ENCODE measurements around the gene CMC2.

CMC2 gene

GRCh38 chr16:80972611-80973010 is 34.1 kb downstream of the CMC2 start:
- no peak for DNase-seq

- no peak for DNase-seq
Measured at GRCh38 chr16:80971819-80972218, 34.9 kb downstream of the CMC2 start.

GRCh38 chr16:80969114-80969484 is 37.6 kb downstream of the CMC2 start:
- DNase-seq: no peak

- no peak for DNase-seq
Measured at GRCh38 chr16:80968386-80969113, 38.1 kb downstream of the CMC2 start.

- no peak for DNase-seq
Measured at GRCh38 chr16:80966617-80967016, 40.1 kb downstream of the CMC2 start.

- DNase-seq: no peak
Measured at GRCh38 chr16:80964351-80964750, 42.3 kb downstream of the CMC2 start.

- no peak for DNase-seq
Measured at GRCh38 chr16:80962879-80963278, 43.8 kb downstream of the CMC2 start.

GRCh38 chr16:80958284-80958683 is 48.4 kb downstream of the CMC2 start:
- no peak for DNase-seq

- peak; percentile 48 for DNase-seq
Measured at GRCh38 chr16:80954985-80955384, 51.7 kb downstream of the CMC2 start.

- DNase-seq: no peak
Measured at GRCh38 chr16:80948886-80949493, 57.7 kb downstream of the CMC2 start.

GRCh38 chr16:80947708-80948625 is 58.7 kb downstream of the CMC2 start:
- DNase-seq: no peak

GRCh38 chr16:80947239-80947638 is 59.4 kb downstream of the CMC2 start:
- no peak for DNase-seq

- no peak for DNase-seq
Measured at GRCh38 chr16:80946481-80946880, 60.2 kb downstream of the CMC2 start.

GRCh38 chr16:80940069-80940856 is 66.4 kb downstream of the CMC2 start:
- DNase-seq: no peak

- DNase-seq: no peak
Measured at GRCh38 chr16:80938879-80939260, 67.8 kb downstream of the CMC2 start.

- no peak for DNase-seq
Measured at GRCh38 chr16:80938004-80938878, 68.4 kb downstream of the CMC2 start.

GRCh38 chr16:80936410-80936809 is 70.3 kb downstream of the CMC2 start:
- no peak for DNase-seq

GRCh38 chr16:80935691-80936090 is 71.0 kb downstream of the CMC2 start:
- DNase-seq: no peak

- no peak for DNase-seq
Measured at GRCh38 chr16:80932708-80933095, 74.0 kb downstream of the CMC2 start.

GRCh38 chr16:80931801-80932707 is 74.6 kb downstream of the CMC2 start:
- peak; percentile 16 for DNase-seq

Measured in NCI-H510A (cell line).